SJCRH30 (cell line): Measurements from ENCODE around the gene FLII. TPM values are rescaled to one million over a fixed set of nuclear protein-coding genes. Genes with fewer than 3 reads are reported as not detected.
"Not testable (repeated sequence)": the region's sequence is repeated elsewhere in the genome, so short reads cannot be mapped to it uniquely, and the experiment has no call there.

Experiments used
- DNase-seq, 2 experiments: peaks; one replicate each; pipeline ENCODE4 v3.0.0-alpha.2; 2015 to 2020
- H3K27ac ChIP-seq: fragments of 250-450 bp; sonication (Bioruptor Pico); 2 replicates; pipeline ENCODE4 v1.5.1; 2020; ENCODE audit warnings: mild to moderate bottlenecking, moderate library complexity
- H3K27me3 ChIP-seq: fragments of 250-450 bp; sonication (Bioruptor Pico); 2 replicates; pipeline ENCODE4 v1.5.1; 2020; ENCODE audit warnings: mild to moderate bottlenecking, moderate library complexity
- H3K36me3 ChIP-seq: fragments of 250-450 bp; sonication (Bioruptor Pico); 2 replicates; pipeline ENCODE4 v1.5.1; 2020; ENCODE audit warnings: mild to moderate bottlenecking, moderate library complexity
- H3K4me1 ChIP-seq: fragments of 250-450 bp; sonication (Bioruptor Pico); 2 replicates; pipeline ENCODE4 v1.5.1; 2020; ENCODE audit warnings: mild to moderate bottlenecking, moderate library complexity
- H3K4me3 ChIP-seq: fragments of 250-450 bp; sonication (Bioruptor Pico); 2 replicates; pipeline ENCODE4 v1.5.1; 2020; ENCODE audit warnings: mild to moderate bottlenecking, moderate library complexity
- H3K9me3 ChIP-seq: fragments of 250-450 bp; sonication (Bioruptor Pico); replicated peaks from 2 replicates; pipeline ENCODE4 v1.5.1; 2020; ENCODE audit warnings: mild to moderate bottlenecking, moderate library complexity
- total RNA-seq: library from RNA; depleted of rRNA; stranded (reverse); fragments of >200 nt; shearing (Covaris generic); gene quantifications from 2 replicates; pipeline ENCODE4 v1.2.3, GENCODE V29; 2014; rRNA removed

FLII gene
- total RNA-seq = 270 and 288 TPM in 2 replicates

DNA sequence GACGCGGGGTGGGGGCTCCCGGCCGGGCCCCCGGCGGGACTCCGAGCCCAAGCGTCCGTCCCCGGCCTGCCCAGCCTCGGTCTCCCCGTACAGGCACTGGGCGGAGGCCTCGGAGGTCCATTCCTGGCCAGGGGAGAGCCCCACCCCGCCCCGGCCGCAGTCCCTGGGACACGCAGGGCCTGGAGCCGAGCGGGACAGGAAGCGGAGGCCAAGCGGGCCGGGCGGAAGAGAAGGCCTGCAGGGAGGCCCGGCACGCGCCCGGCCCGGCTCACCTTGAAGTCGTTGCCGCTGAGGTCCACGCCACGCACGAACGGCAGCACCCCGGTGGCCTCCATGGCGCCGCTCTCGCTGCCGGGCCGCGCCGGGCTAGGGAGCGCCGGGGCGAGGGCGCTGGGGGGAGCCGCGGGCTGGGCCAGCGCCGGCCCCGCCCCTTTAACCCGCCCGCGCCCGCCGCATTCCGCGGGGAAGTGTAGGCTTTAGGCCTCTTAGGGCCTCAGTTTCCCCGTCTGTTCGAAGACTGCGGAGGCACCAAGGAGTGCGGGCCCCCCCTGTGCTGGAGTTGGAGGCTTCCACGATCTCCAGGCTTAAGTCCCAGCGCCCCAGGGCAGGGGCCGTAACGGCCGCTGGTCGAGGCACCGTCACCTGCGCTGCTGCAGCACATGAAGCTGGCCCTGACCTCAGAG lies at the start of gene FLII:
TSS of gene FLII (minus strand) at position 383 of the 683 bp plus-strand sequence. CDS start at position 335, 48 bp downstream.
- Histone ChIP-seq H3K4me1 (peaks cover 16% of the 10 kb centered on the region; the same call in 1 of the 2 replicates), H3K27ac (peak within 1 kb of the TSS; percentile 76), H3K27me3 (no peaks in the 10 kb centered on the region), H3K36me3 (peaks cover 23% of the 10 kb centered on the region), H3K4me3 (peak within 1 kb of the TSS; percentile 87), H3K9me3 (no peaks in the 10 kb centered on the region)
- peak; percentile 79 to 81 for DNase-seq

- H3K9me3 ChIP-seq, DNase-seq, H3K27ac ChIP-seq, H3K4me3 ChIP-seq, H3K27me3 ChIP-seq, H3K4me1 ChIP-seq: not testable (repeated sequence)
- H3K36me3 ChIP-seq = peaks cover 97% of the 10 kb centered on the region
Measured at GRCh38 chr17:18303206-18303605, 44.7 kb upstream of the FLII start.

DNA sequence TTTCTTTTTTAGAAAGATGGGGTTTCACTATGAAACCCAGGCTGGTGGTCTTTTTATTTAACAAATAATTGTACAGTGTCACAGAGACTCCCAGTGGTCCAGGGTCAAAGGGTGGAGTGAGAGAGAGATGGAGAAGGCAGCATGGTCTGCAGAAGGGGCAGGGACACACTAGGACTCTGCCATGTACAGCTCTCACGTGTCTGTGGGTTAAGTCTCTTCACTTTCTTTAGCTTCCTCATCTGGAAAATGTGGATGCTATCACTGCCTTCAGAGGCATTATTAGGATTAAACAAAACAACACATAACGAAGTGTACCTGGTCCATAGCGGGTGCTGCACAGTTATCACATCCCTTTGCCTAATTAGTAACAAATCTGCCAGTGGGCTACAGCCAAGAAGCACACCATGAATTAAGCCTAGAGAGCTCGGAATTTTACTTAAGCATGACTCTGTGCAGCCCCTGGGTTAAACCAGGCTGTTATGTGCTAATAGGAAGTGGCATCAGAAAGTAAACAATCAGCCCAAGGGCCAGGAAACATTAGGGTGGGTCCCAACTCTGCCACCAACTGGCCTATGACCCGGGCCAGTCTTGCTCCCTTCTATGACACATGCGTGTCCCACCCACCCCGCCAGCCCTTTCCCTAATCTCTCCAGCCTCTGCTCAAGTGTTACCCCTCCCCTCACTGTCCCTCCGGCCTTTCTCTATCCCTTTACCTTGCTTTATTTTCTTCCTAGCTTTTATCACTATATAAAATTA lies 42.4 kb upstream of the FLII start:
- no peaks in the 10 kb centered on the region for H3K4me1 ChIP-seq
- H3K27me3 ChIP-seq = no peaks in the 10 kb centered on the region
- peaks cover 91% of the 10 kb centered on the region for H3K36me3 ChIP-seq
- no peak for DNase-seq
- H3K27ac ChIP-seq = no peak overlapping the region
- H3K9me3 ChIP-seq = no peaks in the 10 kb centered on the region
- no peak overlapping the region for H3K4me3 ChIP-seq

DNA sequence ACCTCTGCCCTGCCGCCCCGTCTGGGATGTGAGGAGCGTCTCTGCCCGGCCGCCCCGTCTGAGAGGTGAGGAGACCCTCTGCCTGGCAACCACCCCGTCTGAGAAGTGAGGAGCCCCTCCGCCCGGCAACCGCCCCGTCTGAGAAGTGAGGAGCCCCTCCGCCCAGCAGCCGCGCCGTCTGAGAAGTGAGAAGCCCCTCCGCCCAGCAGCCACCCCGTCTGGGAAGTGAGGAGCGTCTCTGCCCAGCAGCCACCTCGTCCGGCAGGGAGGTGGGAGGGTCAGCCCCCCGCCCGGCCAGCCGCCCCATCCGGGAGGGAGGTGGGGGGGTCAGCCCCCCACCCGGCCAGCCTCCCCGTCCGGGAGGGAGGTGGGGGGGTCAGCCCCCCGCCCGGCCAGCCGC lies 39.5 kb upstream of the FLII start:
- H3K4me3 ChIP-seq, H3K9me3 ChIP-seq, DNase-seq, H3K27ac ChIP-seq, H3K27me3 ChIP-seq, H3K4me1 ChIP-seq: not testable (repeated sequence)
- H3K36me3 ChIP-seq = peaks cover 90% of the 10 kb centered on the region

- H3K36me3 ChIP-seq = peaks cover 97% of the 10 kb centered on the region
- H3K9me3 ChIP-seq = no peaks in the 10 kb centered on the region
- H3K27me3 ChIP-seq = no peaks in the 10 kb centered on the region
- no peak overlapping the region for H3K27ac ChIP-seq
- no peak overlapping the region for H3K4me3 ChIP-seq
- DNase-seq = no peak
- H3K4me1 ChIP-seq = no peaks in the 10 kb centered on the region
Measured at GRCh38 chr17:18291718-18292540, 33.4 kb upstream of the FLII start.

DNA sequence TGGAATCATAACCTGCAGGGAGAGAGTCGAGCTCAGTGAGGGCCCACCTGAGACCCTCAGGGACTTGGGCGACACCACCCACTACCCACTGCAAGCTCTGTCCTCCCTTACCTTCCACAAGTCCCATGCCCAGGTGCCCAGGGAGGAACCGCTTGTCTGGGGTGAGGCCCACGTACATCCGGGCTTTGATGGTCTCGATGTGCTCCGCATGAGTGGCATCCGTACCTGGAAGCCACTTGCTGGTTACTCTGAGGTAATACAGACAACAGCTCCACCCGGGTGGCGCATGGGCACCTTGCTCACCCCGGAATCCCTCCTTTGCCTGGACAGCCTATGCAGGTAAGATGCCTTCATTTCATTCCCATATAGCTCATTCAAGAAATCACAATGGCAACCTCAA lies 26.8 kb upstream of the FLII start:
- Histone ChIP-seq H3K27ac (no peak overlapping the region), H3K4me3 (no peak overlapping the region), H3K4me1 (no peaks in the 10 kb centered on the region), H3K27me3 (no peaks in the 10 kb centered on the region), H3K36me3 (peaks cover 99% of the 10 kb centered on the region), H3K9me3 (no peaks in the 10 kb centered on the region)
- DNase-seq = no peak

GRCh38 chr17:18281788-18282187 lies 23.2 kb upstream of the FLII start:
- peaks cover 100% of the 10 kb centered on the region for H3K36me3 ChIP-seq
- no peaks in the 10 kb centered on the region for H3K9me3 ChIP-seq
- H3K27ac ChIP-seq = no peak overlapping the region
- DNase-seq = no peak
- no peaks in the 10 kb centered on the region for H3K27me3 ChIP-seq
- H3K4me3 ChIP-seq = no peak overlapping the region
- H3K4me1 ChIP-seq = no peaks in the 10 kb centered on the region

DNA sequence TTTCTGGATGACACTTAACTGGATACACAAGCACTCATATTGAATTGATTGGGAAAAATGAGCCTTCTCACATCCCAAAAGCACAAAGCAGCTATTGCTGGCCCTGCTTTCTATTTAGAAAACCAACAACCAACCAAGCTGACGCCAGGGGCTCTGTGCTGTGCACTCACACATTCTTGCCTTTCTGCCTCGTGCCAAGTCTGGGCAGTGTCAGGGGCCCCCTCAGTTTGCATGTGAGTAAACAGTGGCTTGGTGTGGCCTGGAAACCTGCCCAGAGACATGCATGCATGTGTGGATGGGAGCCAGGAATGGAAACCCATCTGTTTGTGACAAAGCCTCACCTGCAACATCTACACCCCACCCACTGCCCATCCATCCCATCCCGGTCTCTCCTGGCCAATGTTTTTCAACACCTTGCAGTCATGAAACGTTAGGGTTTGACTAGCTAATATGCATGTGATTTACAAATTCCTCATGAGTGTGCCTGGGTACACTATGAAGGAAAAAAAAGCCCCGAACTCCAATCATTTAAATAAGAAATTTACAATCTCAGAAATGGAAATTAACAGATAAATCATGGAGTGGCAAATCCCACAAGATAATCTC lies 22.3 kb upstream of the FLII start:
- no peak overlapping the region for H3K4me3 ChIP-seq
- peaks cover 100% of the 10 kb centered on the region for H3K36me3 ChIP-seq
- no peak for DNase-seq
- H3K27me3 ChIP-seq = no peaks in the 10 kb centered on the region
- H3K9me3 ChIP-seq = no peaks in the 10 kb centered on the region
- no peak overlapping the region for H3K27ac ChIP-seq
- H3K4me1 ChIP-seq = no peaks in the 10 kb centered on the region

DNA sequence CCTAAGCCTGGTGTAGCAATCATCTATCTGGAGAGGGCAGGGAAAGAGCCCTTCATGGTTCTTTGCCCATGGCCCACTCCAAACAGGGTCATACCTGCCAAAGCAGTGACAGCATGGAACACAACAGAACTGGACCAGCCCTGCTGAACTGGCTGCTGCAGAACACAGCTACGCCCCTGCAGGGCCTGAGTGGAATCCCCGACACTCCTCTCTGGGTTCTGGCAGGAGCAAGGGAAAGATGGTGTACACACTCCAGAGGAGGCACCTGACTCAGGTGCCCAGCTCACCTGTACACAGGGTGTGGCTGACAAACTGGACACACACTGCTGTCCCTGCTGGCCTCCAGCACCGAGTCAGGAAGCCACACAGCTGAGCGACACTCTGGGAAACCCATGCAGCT lies 21.7 kb upstream of the FLII start:
- Histone ChIP-seq H3K4me1 (no peaks in the 10 kb centered on the region), H3K36me3 (peaks cover 98% of the 10 kb centered on the region), H3K9me3 (no peaks in the 10 kb centered on the region), H3K4me3 (no peak overlapping the region), H3K27me3 (no peaks in the 10 kb centered on the region), H3K27ac (no peak overlapping the region)
- no peak for DNase-seq

- no peaks in the 10 kb centered on the region for H3K27me3 ChIP-seq
- H3K36me3 ChIP-seq = peaks cover 96% of the 10 kb centered on the region
- no peaks in the 10 kb centered on the region for H3K4me1 ChIP-seq
- H3K4me3 ChIP-seq = no peak overlapping the region
- no peak overlapping the region for H3K27ac ChIP-seq
- DNase-seq = no peak
- H3K9me3 ChIP-seq = no peaks in the 10 kb centered on the region
Measured at GRCh38 chr17:18278867-18279266, 20.3 kb upstream of the FLII start.

GRCh38 chr17:18277076-18277475 lies 18.5 kb upstream of the FLII start:
- DNase-seq = no peak
- no peaks in the 10 kb centered on the region for H3K4me1 ChIP-seq
- H3K4me3 ChIP-seq = no peak overlapping the region
- peaks cover 96% of the 10 kb centered on the region for H3K36me3 ChIP-seq
- no peak overlapping the region for H3K27ac ChIP-seq
- H3K27me3 ChIP-seq = no peaks in the 10 kb centered on the region
- H3K9me3 ChIP-seq = no peaks in the 10 kb centered on the region

DNA sequence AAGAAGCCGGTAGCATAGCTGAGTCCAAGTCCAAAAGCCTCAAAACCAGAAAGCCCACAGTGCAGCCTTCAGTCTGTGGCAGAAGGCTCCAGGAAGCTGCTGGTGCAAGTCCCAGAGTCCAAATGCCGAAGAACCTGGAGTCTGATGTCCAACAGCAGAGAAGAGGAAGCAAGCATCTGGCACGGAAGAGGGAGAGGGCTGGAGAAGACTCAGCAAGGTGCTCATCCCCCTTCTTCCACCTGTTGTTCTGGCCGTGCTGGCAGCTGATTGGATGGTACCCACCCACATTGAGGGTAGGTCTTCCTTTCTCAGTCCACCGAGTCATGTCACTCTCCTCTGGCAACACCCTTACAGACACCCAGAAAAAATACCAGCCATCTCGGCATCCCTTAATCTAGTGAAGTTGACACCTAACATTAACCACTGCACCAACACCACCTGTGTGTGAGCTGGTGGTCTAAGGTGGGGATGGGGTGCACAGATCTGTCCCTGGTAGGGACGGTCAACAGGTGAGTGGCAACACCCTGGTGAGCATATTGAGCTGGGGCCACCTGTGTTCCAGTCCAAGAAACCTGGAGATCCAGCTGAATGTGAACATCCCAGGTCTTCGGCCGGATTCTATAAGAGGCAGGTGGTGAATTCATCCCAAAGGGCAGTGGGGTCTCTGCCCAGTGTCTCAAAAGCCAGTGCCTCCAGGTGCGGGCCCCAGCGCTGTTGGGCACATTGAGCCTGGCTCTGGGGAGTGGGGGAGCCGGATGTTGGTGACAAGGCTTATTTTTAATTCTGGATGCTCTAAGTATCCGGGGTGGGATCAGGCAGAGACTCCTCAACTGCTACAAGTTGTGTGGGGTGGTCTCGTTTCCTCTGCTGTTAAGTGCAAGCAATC lies 11.8 kb upstream of the FLII start:
- no peaks in the 10 kb centered on the region for H3K27me3 ChIP-seq
- H3K36me3 ChIP-seq = peaks cover 52% of the 10 kb centered on the region
- no peaks in the 10 kb centered on the region for H3K9me3 ChIP-seq
- DNase-seq = no peak
- no peak overlapping the region for H3K27ac ChIP-seq
- H3K4me3 ChIP-seq = no peak overlapping the region
- no peaks in the 10 kb centered on the region for H3K4me1 ChIP-seq

- H3K9me3 ChIP-seq = no peaks in the 10 kb centered on the region
- DNase-seq = no peak
- peaks cover 33% of the 10 kb centered on the region for H3K36me3 ChIP-seq
- no peaks in the 10 kb centered on the region for H3K27me3 ChIP-seq
- no peaks in the 10 kb centered on the region for H3K4me1 ChIP-seq
- H3K27ac ChIP-seq = no peak overlapping the region
- no peak overlapping the region for H3K4me3 ChIP-seq
Measured at GRCh38 chr17:18267927-18268711, 9.6 kb upstream of the FLII start.
